GM12864 (cell line): ENCODE measurements around the gene GBX2.

Experiments used
- DNase-seq: peaks from one replicate; pipeline ENCODE4 v3.0.0-alpha.2; 2011; ENCODE audit warnings: low read depth
- H3K4me3 ChIP-seq: 2 replicates; pipeline ENCODE4 v1.5.1; 2011; ENCODE audit warnings: mild to moderate bottlenecking, low read depth, low read length, control low read depth
- CTCF ChIP-seq: IDR thresholded peaks from 2 replicates; pipeline ENCODE4 v1.5.1; 2011; ENCODE audit warnings: low read depth, mild to moderate bottlenecking, moderate library complexity, low read length, control low read depth, inconsistent platforms; ENCODE audit errors: missing control alignments

The GBX2 gene

GRCh38 chr2:236168110-236169080, at the start of gene GBX2:
GBX2 (minus strand) TSS chr2:236168386; CDS start chr2:236167971, 415 bp downstream.
- DNase-seq, result no peak
- no peak for TF ChIP-seq CTCF
- H3K4me3 ChIP-seq, result no peak within 1 kb of the TSS

- H3K4me3 ChIP-seq, result no peak overlapping the region
- DNase-seq, result no peak
- no peak for TF ChIP-seq CTCF
Observed at GRCh38 chr2:236217926-236218325, 49.7 kb upstream of the GBX2 start.

- no peak for TF ChIP-seq CTCF
- H3K4me3 ChIP-seq, result no peak overlapping the region
- DNase-seq, result no peak
Observed at GRCh38 chr2:236216711-236217110, 48.5 kb upstream of the GBX2 start.

- no peak for DNase-seq
- no peak for TF ChIP-seq CTCF
- no peak overlapping the region for H3K4me3 ChIP-seq
Observed at GRCh38 chr2:236215761-236216333, 47.7 kb upstream of the GBX2 start.

- DNase-seq, result no peak
- no peak for TF ChIP-seq CTCF
- H3K4me3 ChIP-seq, result no peak overlapping the region
Observed at GRCh38 chr2:236215196-236215595, 47.0 kb upstream of the GBX2 start.

GRCh38 chr2:236214376-236214995, 46.3 kb upstream of the GBX2 start:
- no peak for DNase-seq
- no peak overlapping the region for H3K4me3 ChIP-seq
- no peak for TF ChIP-seq CTCF
